CD4-positive, alpha-beta T cell (primary cell): ENCODE results near the gene ATAD3C. TPM values are rescaled to one million over a fixed set of nuclear protein-coding genes. Genes with fewer than 3 reads are reported as not detected.
A peak's percentile ranks its signal among the peaks of the same experiment; 100 is the strongest.

ENCODE experiments used
- ATAC-seq: fragments of 200-7000 bp; cut with Tn5 transposase; one replicate; pipeline ENCODE4 v1.10.0; 2022; ENCODE audit warnings: mild to moderate bottlenecking; ENCODE audit not compliant: poor library complexity
- CTCF ChIA-PET: fragments of 350-600 bp; sonication (Branson Sonifier 250); formaldehyde crosslinking; loops from one replicate; lab custom pipeline; 2021; ENCODE audit warnings: antibody characterized with exemption, inconsistent platforms; lab: Charles Lee
- POLR2A ChIA-PET: fragments of 350-600 bp; sonication (Branson Sonifier 250); formaldehyde crosslinking; loops from one replicate; lab custom pipeline; 2021; ENCODE audit warnings: antibody characterized with exemption, inconsistent platforms; lab: Charles Lee
- DNase-seq, 14 experiments: peaks; one replicate each; pipeline ENCODE4 v3.0.0-alpha.2; 2013 to 2020; ENCODE audit warnings: mixed read lengths in 2 of 14
- H3K27ac ChIP-seq, 2 donors: one replicate each; pipeline versions ENCODE4 v1.5.1 to v1.7.0; 2013; ENCODE audit warnings: low read length in 2 of 2, low read depth in 1 of 2, mild to moderate bottlenecking in 1 of 2
- H3K27me3 ChIP-seq, 2 experiments: 1 replicate in 1 of 2; 2 replicates in 1 of 2; pipeline versions ENCODE4 v1.6.1 to v1.7.0; 2013; ENCODE audit warnings: low read length in 2 of 2, control low read depth in 1 of 2, mild to moderate bottlenecking in 1 of 2, moderate library complexity in 1 of 2; ENCODE audit not compliant: insufficient read depth in 2 of 2, control insufficient read depth in 1 of 2
- H3K36me3 ChIP-seq: one replicate; pipeline ENCODE4 v1.6.1; 2013; ENCODE audit warnings: low read length, control low read depth; ENCODE audit not compliant: insufficient read depth
- H3K4me1 ChIP-seq: one replicate; pipeline ENCODE4 v1.6.1; 2013; ENCODE audit warnings: low read length, control low read depth; ENCODE audit not compliant: insufficient read depth
- H3K4me3 ChIP-seq: one replicate; pipeline ENCODE4 v1.5.1; 2013; ENCODE audit warnings: mild to moderate bottlenecking, low read length, moderate library complexity
- H3K9me3 ChIP-seq, 2 experiments: 1 replicate in 1 of 2; 2 replicates in 1 of 2; pipeline versions ENCODE4 v1.6.1 to v1.7.0; 2013; ENCODE audit warnings: low read length in 2 of 2, mild to moderate bottlenecking in 2 of 2, control low read depth in 1 of 2, moderate library complexity in 1 of 2; ENCODE audit not compliant: control insufficient read depth in 1 of 2, insufficient read depth in 1 of 2
- H3K27ac Mint-ChIP-seq: one replicate; pipeline ENCODE4 v1.8.0; 2020; ENCODE audit warnings: mixed read lengths
- H3K27me3 Mint-ChIP-seq: one replicate; pipeline ENCODE4 v1.8.0; 2021; ENCODE audit warnings: mixed read lengths
- H3K36me3 Mint-ChIP-seq: one replicate; pipeline ENCODE4 v1.8.0; 2021; ENCODE audit warnings: low read depth, mixed read lengths
- H3K4me1 Mint-ChIP-seq: one replicate; pipeline ENCODE4 v1.8.0; 2021; ENCODE audit warnings: low read depth, mixed read lengths
- H3K4me3 Mint-ChIP-seq: one replicate; pipeline ENCODE4 v1.8.0; 2020; ENCODE audit warnings: mild to moderate bottlenecking, mixed read lengths
- H3K9me3 Mint-ChIP-seq: one replicate; pipeline ENCODE4 v1.8.0; 2020; ENCODE audit warnings: mixed read lengths
- CTCF ChIP-seq: fragments of 200-600 bp; IDR thresholded peaks from one replicate; pipeline ENCODE4 v1.8.0; 2022; ENCODE audit warnings: antibody characterized with exemption, mild to moderate bottlenecking
- intact Hi-C, 2 experiments: fragments of 100-400 bp; cut with DNase I in 1 of 2; cut with micrococcal nuclease in 1 of 2; formaldehyde crosslinking; loops; one replicate each; pipeline versions ENCODE4 v1.15.1 to v1.9.0; 2023 to 2025; cut with DNase I, micrococcal nuclease
- total RNA-seq, 174 experiments: library from RNA in 2 of 174; stranded (reverse) in 2 of 174; gene quantifications; one replicate each; pipeline ENCODE4 v1.2.3 and lab custom pipeline; 2021 to 2026

Gene ATAD3C
- total RNA-seq, 2 experiments from 2014 or later = 0.28 to 0.74 TPM

- intact Hi-C loops = loop anchor here in 1 of 2 experiments (1.0 kb wide), 1 partner anchor 24 kb away; no protein-coding TSS in a partner anchor
- POLR2A ChIA-PET = no interaction called here
- Mint-ChIP-seq H3K4me3 (peak overlapping the region; percentile 20), H3K27ac (no peak overlapping the region), H3K36me3 (no peaks in the 10 kb centered on the region), H3K9me3 (no peaks in the 10 kb centered on the region), H3K27me3 (peaks cover 17% of the 10 kb centered on the region), H3K4me1 (peaks cover 4% of the 10 kb centered on the region)
- no peak overlapping the region for H3K4me3 ChIP-seq
- DNase-seq (no peak), ATAC-seq (no peak)
- H3K27ac ChIP-seq = no peak overlapping the region
- H3K9me3 ChIP-seq = peaks cover 0 to 31% of the 10 kb centered on the region in 2 experiments
- no peak for TF ChIP-seq CTCF
- H3K4me1 ChIP-seq = peaks cover 31% of the 10 kb centered on the region
- H3K36me3 ChIP-seq = no peaks in the 10 kb centered on the region
- CTCF ChIA-PET = no interaction called here
- H3K27me3 ChIP-seq = peaks cover 56 to 63% of the 10 kb centered on the region in 2 experiments
Observed at GRCh38 chr1:1435911-1436629, 13.4 kb upstream of the ATAD3C start.

GRCh38 chr1:1436630-1437032 lies 12.9 kb upstream of the ATAD3C start:
- Mint-ChIP-seq H3K36me3 (no peaks in the 10 kb centered on the region), H3K27ac (no peak overlapping the region), H3K4me3 (no peak overlapping the region), H3K27me3 (peaks cover 17% of the 10 kb centered on the region), H3K9me3 (no peaks in the 10 kb centered on the region), H3K4me1 (peaks cover 4% of the 10 kb centered on the region)
- Histone ChIP-seq H3K36me3 (no peaks in the 10 kb centered on the region), H3K9me3 (peaks cover 0 to 31% of the 10 kb centered on the region in 2 experiments), H3K27me3 (peaks cover 56 to 58% of the 10 kb centered on the region in 2 experiments), H3K27ac (no peak overlapping the region), H3K4me1 (peaks cover 33% of the 10 kb centered on the region), H3K4me3 (no peak overlapping the region)
- ChIA-PET CTCF (no interaction called here), POLR2A (no interaction called here)
- DNase-seq (no peak), ATAC-seq (no peak)
- no peak for TF ChIP-seq CTCF
- intact Hi-C loops = loop anchor here in 1 of 2 experiments (1.0 kb wide), 1 partner anchor 24 kb away; no protein-coding TSS in a partner anchor

- H3K27me3 Mint-ChIP-seq = peaks cover 17% of the 10 kb centered on the region
- no peaks in the 10 kb centered on the region for H3K36me3 ChIP-seq
- no peak overlapping the region for H3K4me3 ChIP-seq
- no peak overlapping the region for H3K27ac Mint-ChIP-seq
- H3K9me3 ChIP-seq = peaks cover 0 to 31% of the 10 kb centered on the region in 2 experiments
- ChIA-PET POLR2A (no interaction called here), CTCF (no interaction called here)
- peaks cover 4% of the 10 kb centered on the region for H3K4me1 Mint-ChIP-seq
- DNase-seq (no peak), ATAC-seq (no peak)
- H3K4me1 ChIP-seq = peaks cover 33% of the 10 kb centered on the region
- no peaks in the 10 kb centered on the region for H3K36me3 Mint-ChIP-seq
- H3K4me3 Mint-ChIP-seq = no peak overlapping the region
- no peaks in the 10 kb centered on the region for H3K9me3 Mint-ChIP-seq
- intact Hi-C loops = no loop called here
- no peak for TF ChIP-seq CTCF
- H3K27ac ChIP-seq = no peak overlapping the region
- H3K27me3 ChIP-seq = peaks cover 51 to 57% of the 10 kb centered on the region in 2 experiments
Observed at GRCh38 chr1:1437033-1437903, 12.2 kb upstream of the ATAD3C start.
